HG03108 (cell line): ENCODE measurements around the gene IFNA17.
"Not testable (repeated sequence)": the region's sequence is repeated elsewhere in the genome, so short reads cannot be mapped to it uniquely, and the experiment has no call there.

Source experiments
- ATAC-seq: cut with Tn5 transposase; IDR thresholded peaks from one replicate; pipeline ENCODE4 v1.9.1; 2021; ENCODE audit warnings: moderate library complexity; ENCODE audit not compliant: unreplicated experiment

The IFNA17 gene

GRCh38 chr9:21228122-21228521 is at the start of gene IFNA17:
Gene IFNA17 (minus strand): TSS chr9:21228222. CDS start chr9:21228173, 49 bp downstream.
- no peak for ATAC-seq

GRCh38 chr9:21268347-21268657 is 40.3 kb upstream of the IFNA17 start:
- no peak for ATAC-seq

GRCh38 chr9:21267485-21268346 is 39.7 kb upstream of the IFNA17 start:
- peak; percentile 47 for ATAC-seq

- peak; percentile 42 for ATAC-seq
Measured at GRCh38 chr9:21266733-21267484, 38.9 kb upstream of the IFNA17 start.

GRCh38 chr9:21265421-21266189 is 37.6 kb upstream of the IFNA17 start:
- ATAC-seq, result peak; percentile 38

- no peak for ATAC-seq
Measured at GRCh38 chr9:21255538-21256212, 27.7 kb upstream of the IFNA17 start.

- peak; percentile 60 for ATAC-seq
Measured at GRCh38 chr9:21252721-21253547, 24.9 kb upstream of the IFNA17 start.

- no peak for ATAC-seq
Measured at GRCh38 chr9:21251638-21252037, 23.6 kb upstream of the IFNA17 start.

GRCh38 chr9:21251190-21251589 is 23.2 kb upstream of the IFNA17 start:
- ATAC-seq, result no peak

GRCh38 chr9:21244836-21245235 is 16.8 kb upstream of the IFNA17 start:
- no peak for ATAC-seq

GRCh38 chr9:21239911-21240310 is 11.9 kb upstream of the IFNA17 start, which contains the start of gene IFNA14:
Gene IFNA14 (minus strand): TSS chr9:21240005. CDS start chr9:21239935, 70 bp downstream.
- ATAC-seq, result no peak

- ATAC-seq, result peak; percentile 7
Measured at GRCh38 chr9:21236360-21236714, 8.3 kb upstream of the IFNA17 start.

- ATAC-seq, result peak; percentile 60
Measured at GRCh38 chr9:21235468-21236359, 7.7 kb upstream of the IFNA17 start.

- no peak for ATAC-seq
Measured at GRCh38 chr9:21234153-21234687, 6.2 kb upstream of the IFNA17 start.

GRCh38 chr9:21233258-21233657 is 5.2 kb upstream of the IFNA17 start:
- no peak for ATAC-seq

- not testable (repeated sequence) for ATAC-seq
Measured at GRCh38 chr9:21217211-21217610, 10.8 kb downstream of the IFNA17 start, which contains the start of gene IFNA16. Gene IFNA16 (minus strand): TSS chr9:21217311. CDS start chr9:21217305, 6 bp downstream.

GRCh38 chr9:21213411-21214326 is 14.4 kb downstream of the IFNA17 start:
- ATAC-seq, result peak; percentile 61
